ENCODE measurements around the gene PRM3.

Gene PRM3

DNA sequence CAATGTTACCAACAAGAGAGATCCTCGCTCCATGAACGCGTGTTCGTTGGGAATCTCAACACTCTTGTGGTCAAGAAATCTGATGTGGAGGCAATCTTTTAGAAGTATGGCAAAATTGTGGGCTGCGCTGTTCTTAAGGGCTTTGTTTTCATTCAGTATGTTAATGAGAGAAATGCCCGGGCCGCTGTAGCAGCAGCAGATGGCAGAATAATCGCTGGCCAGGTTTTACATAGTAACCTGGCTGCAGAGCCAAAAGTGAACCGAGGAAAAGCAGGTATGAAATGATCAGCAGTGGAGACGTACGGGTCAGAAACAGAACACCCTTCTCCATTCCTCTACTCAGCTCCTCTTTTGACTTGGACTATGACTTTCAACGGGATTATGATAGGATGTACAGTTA, 30.8 kb downstream of the PRM3 start:
- no peak for DNase-seq

DNA sequence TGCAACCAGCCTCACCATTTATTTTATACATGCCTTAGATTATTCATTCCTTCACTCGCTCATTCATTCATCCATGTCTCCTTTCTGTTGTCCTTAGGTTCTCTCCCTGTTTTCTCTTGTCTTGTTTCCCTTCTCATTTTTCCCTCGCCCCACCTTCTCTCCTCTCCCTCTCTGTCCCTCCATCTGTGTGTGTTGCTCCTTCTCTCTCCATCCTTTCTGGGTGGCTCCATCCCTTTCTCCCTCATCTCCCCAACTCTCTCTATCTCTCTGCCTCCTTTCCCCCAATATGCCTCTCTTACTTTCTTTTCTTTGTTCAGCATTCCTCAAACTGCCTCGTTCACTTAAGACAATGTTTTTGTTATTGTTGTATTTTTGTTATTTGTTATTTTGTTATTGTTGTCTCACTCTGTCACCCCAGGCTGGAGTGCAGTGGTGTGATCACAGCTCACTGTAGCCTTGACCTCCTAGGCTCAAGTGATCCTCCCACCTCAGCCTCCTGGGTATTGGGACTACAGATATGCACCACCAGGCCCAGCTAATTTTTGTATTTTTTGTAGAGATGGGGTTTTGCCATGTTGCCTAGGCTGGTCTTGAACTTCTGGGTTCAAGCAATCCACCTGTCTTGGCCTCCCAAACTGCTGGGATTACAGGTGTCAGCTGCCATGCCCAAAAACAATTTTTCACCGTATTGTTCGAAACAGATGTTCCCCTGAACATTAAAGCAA, 31.8 kb downstream of the PRM3 start:
- DNase-seq: no peak

DNA sequence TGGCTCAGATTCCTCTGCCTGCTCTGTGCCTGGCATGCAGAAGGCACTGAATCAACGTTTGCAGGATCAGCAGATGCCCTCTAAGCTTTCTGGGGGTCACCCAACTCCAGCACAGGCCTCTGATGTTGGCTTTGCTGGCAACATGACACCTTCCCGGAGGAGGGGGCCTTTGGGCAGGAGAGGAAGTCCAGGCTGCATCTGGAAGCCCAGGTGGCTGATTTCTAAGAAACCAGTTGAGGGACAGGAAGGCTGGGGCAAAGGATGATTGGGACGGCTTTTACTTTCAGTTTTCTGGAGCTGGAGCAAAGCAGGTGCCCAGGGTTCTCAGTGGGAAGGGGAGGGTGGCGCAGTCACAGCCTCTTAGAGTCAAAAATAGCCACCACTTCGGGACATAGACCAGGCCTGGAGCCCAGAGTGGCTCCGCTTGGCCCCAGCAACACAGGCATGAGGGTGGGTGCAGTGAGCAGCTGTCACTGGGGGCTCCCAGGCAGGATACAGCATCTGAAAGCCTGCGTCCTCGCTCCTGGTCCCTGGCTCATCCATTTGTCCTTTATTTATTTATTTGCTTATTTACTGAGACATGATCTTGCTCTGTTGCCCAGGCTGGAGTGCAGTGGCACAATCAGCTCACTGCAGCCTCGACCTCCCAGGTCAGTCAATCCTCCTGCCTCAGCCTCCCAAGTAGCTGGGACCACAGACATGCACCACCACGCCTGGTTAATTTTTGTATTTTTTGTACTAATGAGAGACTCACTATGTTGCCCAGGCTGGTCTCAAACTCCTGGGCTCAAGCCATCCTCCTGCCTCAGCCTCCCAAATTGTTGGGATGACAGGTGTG, 32.6 kb downstream of the PRM3 start:
- no peak for DNase-seq

DNA sequence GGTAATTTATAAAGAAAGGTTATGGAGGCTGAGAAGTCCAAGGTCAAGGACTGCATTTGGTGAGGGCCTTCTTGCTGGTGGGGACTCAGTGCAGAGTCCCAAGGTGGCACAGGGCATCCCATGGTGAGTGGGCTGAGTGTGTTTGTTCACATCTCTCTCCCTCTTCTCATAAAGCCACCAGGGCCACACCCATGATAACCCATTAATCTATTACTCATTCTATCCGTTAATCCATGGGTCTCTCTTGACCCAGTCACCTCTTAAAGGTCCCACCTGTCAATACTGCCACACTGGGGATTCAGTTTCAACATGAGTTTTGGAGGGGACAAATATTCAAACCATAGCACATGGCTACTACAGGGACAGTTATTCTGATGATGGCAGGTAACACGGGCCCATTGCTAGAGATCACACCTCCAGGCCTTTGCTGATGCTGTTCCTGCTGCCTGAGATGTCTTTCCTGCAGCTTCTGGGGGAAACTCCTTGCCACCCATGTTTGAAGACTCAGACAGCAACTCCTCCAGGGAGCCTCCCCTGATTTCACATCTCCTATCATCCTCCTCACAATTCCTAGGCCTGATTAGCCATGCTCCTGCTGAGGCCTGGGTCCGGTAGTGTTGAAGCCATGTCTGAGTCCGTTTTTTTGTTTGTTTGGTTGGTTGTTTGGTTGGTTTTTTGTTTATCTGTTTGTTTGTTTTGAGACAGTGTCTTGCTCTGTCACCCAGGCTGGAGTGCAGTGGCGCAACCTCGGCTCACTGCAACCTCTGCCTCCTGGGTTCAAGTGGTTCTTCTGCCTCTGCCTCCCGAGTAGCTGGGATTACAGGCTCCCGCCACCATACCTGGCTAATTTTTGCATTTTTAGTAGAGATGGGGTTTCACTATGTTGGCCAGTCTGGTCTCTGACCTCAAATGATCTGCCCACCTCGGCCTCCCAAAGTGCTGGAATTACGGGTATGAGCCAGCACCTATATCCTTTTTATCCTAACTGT, 33.5 kb downstream of the PRM3 start:
- no peak for DNase-seq

DNA sequence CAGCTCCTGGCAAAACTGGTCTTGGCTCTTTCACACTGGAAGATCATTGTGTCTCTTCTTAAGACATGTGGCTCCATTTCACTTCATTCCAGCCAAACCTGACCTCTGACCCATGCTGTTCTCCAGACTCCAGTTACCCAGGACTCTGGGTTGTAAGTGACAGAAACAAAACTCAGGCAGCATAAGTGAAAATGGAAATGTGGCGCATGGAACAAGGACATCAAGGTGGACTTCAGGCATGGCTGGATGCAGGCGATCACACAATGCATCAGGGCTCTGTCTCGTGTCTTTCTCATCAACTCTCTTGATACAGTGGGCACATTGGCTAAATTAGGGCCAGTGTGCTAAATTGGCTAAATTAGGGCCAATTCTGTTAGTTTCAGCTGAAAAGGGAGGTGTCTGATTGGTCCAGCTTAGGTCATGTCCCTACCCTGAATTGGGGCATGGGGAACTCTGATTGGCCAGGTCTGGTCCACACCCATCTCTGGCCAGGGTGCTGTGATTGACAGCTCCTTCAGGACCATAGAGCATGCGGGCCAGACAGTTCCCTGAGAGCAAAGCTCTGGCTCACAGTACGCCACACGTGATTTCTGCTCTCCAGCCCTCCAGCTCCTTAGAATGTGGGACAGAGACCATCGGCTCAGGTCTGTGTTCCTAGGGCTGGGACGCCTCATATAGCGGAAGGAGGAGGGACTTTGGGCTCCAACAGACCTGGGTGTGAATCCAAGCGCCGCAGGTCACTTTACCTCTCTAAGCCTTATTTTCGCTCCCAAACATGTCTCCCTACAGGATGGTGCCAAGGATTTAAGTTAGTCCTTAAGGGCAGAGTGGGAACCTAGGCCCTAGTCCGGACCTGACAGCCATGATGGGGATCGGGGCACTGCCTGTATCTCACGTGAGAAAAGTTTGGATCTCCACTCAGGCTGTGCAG, 34.9 kb downstream of the PRM3 start:
- no peak for DNase-seq

DNA sequence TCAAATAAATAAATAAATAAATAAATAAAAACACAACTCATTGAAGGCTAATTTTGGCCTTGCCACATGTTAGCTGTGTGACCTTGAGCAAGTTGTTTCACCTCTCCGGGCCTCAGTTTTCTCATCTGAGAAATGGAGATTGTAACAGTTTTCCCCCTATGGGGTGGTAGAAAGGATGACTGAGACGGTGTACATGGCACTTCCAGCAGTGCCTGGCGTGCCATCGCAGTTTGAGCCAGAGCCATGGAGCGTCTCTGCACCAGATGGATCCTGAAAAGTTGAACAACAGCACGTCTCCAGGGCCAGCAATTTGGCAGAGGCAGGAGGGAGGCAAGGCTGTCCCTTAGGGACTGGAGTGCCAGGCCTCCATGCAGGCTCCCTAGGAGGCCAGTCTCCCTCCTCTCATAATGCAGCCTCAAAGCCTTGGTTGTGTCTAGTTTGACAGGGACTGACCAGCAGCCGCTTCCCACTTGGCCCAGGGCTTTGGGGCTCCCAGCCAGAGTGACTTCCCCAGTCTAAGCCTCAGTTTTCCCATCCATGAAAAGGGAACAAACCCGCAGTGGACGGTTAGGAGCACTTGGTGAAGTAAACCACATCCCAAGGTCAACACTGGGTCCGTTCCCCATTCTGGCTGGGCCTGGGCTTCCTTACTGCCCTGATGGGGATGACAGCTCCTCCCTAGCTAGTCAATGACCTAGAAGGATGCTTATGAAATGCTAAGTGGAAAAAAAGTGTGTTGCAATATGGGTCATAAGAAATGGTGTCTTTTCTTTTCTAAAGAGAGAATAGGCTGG, 36.8 kb downstream of the PRM3 start:
- no peak for DNase-seq

DNA sequence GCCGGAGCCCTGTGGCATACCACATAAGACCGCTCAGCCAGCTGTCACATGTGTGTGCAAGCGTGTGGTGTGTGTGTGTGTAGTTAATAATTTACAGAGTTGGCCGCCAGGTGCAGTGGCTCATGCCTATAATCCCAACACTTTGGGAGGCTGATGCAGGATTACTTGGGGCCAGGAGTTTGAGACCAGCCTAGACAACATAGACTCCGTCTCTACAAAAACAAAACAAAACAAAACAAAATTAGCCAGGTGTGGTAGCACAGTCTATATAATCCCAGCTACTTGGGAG, 37.8 kb downstream of the PRM3 start:
- DNase-seq: no peak

DNA sequence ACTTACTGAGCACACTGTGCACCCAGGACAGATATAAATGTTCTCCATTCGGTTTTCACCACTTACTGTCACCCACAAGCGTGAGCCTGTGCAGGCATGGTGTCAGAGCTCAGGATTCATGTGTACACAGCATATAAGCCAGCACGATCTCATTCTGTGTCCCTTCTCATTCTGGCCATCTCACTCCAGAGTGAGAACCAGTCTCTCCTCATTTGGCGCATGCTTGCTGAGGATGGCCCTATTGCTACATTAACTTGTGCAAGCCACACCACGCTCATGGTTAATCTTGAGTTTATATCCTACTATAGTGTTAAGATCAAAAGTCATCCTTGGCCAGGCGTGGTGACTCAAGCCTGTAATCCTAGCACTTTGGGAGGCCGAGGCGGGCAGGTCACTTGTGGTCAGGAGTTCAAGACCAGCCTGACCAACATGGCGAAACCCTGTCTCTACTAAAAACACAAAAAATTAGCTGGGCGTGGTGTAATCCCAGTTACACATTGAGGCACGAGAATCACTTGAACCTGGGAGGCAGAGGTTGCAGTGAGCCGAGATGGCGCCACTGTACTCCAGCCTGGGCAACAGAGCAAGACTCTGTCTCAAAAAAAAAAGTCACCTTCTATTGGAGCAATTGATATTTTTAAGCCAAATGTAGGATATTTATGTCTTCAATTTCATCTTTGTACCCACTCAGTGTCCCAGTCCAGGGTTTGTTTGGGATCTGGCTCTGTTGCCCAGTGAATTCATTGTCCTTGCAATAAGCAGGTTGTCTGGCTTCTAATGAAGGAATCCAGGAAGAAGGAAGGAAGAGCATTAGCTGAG, 38.3 kb downstream of the PRM3 start:
- no peak for DNase-seq

DNA sequence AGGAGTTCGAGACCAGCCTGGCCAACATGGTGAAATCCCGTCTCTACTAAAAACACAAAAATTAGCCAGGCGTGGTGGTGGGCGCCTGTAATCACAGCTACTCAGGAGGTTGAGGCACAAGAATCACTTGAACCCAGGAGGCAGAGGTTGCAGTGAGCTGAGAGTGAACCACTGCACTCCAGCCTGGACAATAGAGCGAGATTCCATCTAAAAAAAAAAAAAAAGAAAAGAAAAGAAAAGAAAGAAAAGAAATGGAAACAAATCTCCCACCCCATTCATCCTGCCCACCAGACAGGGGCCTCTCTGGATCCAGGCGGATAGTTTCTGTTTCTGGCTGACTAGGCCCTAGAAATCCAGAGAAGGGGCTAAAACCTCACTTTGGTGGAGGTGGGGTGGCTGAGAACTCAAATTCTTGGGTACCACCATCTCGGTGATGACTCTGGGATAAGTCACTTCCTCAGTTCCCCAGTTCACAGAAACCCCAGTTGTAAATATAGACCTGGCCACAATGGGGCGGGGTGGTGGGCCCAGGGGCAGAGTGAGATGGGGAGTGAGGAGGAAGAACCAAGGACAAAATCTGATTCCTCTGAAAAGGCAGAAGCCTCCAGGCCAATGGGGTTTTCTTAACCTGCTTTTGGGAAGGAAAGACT, 39.6 kb downstream of the PRM3 start:
- DNase-seq: no peak

DNA sequence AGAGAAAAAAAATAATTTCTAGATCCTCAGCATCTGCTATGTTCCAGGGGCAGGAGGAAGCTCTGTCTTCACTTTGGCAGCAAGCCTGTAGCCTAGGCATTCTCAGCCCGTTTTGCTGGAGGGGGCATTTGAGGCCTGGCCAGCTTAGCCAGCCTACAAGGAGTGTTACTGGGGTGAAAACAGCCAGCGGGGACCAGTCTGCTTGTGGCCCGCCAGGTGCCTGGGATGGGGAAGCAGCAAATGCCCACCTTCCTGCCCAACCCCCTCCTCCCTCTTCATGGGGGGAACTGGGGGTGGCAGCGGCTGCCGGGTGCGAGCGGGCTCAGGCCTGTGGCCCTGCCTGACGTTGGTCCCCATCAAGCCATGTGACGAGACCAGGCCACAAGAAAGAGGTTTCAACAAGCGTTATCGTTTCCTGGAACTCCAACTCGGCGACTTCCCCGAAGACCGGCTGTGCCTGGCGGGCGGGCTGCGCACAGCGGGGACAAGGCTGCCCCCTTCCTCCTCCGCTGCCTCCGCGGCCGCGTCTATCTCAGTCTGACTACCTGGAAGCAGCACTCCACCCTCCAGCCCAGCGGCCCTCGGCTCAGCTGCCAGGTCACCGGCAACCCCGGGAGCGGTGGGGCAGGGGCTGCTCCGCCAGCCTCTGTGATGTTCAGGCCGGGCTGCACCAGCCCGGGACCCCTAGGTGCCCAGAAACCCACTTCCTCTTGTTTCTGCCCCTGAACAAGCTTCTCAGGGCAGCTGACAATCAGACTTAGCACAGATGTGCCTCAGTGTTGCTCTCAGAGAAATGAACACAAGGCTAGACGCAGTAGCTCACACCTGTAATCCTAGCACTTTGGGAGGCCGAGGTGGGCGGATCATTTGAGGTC, 40.3 kb downstream of the PRM3 start:
- DNase-seq: no peak

DNA sequence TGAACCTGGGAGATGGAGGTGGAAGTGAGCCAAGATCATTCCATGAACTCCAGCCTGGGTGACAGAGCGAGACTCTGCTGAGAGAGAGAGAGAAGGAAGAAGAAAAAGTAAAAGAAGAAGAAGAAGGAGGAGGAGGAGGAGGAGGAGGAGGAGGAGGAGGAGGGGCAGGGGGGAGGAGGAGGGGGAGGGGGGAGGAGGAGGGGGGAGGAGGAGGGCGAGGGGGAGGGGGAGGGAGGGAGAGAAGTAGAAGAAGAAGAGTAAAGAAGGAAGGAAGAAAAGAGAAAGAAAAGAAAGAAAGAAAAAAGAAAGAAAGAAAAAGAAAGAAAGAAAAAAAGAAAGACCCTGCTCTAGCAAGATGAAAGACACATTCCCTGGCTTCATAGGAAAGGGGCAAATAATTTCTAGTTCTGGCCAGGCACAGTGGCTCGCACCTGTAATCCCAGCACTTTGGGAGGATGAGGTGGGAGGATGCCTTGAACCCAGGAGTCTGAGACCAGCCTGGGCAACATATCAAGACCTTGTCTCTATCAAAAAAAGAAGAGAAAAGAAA, 41.1 kb downstream of the PRM3 start:
- DNase-seq: no peak

DNA sequence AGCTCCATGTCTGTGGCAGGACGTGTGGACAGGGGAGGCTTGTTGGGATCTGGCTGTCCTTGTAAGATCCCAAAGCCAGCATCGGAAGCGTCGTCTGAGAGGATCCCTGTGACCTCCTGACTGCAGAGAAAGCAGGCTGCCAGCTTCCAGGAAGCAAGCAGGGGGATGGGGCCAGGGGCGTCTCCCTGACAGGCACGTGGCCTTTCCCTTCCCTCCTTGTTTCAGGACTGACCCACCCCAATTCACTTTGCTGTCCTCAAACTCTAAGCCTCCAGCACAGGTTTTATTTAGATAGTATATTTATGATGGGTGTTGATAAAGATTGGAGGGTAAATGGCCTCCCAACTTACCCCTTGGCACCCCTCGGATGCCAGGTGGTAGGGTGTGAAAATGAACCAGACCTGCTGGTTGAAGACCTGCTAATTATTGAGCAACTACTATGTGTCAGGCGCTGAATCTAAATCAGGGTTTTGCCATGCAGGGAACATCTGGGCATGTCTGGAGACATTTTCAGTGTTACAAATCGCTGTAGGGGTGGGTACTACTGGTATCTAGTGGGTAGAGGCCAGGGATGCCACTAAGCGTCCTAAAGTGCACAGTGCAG, 42.0 kb downstream of the PRM3 start:
- DNase-seq: no peak

DNA sequence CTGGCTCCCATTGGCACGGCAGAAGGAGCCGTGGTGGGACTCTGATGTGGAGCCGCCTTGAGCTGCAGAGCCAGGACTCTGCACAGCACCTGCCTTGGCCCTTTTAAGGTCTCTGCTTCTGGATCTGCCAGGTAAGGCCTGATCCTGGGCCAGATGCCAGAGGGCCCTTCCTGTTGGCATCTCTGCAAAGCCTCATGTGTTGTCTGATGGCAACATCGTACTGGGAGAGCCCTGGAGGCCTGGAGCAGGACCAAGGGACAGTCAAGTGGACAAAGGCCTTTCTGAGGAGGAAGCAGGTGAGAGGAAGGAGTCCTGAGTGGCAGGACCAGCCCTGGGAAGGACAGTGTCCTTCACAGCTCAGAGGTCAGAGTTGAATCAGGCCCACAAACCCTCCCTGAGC, 43.5 kb downstream of the PRM3 start:
- no peak for DNase-seq

DNA sequence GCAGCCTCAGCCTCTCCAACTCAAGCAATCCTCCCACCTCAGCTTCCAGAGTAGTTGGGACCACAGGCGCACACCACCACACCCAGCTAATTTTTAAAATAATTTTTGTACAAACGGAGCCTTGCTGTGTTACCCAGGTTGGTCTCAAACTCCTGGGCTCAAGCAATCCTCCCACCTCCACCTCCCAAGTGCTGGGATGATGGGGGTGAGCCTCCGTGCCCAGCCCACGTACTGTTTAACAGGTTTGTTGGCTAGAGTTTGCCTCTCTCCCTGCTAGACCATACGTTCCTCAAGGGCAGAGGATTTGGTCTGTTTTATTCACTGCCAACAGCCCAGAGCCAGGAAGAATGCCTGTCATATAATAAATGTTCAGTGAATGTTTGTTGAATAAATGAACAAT, 44.0 kb downstream of the PRM3 start:
- no peak for DNase-seq

DNA sequence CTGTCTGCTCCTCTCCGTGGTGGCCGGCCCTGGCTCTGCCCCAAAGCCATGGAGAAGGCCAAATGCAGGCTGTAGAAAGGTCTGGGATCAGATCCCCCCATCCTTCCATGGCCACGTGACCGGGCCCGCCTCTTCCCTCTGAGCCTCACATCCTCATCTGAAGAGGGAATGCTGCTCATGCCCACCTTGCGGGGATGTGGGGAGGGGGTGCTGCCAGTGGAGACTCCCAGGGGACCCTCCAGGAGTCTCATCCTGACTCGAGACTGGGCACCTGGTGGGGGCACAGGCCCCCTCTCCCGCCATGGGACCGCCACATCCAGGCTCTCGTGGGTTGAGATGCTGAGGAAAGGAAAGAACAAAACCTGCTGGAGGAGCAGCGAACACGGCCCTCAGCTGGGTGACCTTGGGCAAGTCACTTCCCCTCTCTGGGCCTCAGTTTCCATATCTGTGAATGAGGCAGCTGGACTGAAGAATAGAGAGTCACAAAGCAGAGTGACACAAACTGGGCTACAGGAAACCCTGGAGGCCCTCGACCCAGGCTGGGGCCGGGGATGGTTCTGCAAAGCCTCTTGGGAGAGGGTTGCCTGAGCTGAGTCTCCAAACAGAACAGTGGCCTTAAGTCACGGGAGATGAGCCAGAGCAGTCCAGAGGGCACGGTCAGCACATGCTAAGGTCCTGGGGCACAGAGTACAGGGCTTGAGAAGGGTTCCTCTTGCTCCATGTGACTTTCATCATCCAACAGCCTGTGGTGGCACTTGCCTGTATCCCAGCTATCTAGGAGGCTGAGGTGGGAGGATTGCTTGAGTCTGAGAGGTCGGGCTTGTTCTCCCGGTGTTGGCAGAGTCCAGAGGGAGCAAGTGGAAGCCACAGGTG, 47.5 kb downstream of the PRM3 start:
- no peak for DNase-seq

DNA sequence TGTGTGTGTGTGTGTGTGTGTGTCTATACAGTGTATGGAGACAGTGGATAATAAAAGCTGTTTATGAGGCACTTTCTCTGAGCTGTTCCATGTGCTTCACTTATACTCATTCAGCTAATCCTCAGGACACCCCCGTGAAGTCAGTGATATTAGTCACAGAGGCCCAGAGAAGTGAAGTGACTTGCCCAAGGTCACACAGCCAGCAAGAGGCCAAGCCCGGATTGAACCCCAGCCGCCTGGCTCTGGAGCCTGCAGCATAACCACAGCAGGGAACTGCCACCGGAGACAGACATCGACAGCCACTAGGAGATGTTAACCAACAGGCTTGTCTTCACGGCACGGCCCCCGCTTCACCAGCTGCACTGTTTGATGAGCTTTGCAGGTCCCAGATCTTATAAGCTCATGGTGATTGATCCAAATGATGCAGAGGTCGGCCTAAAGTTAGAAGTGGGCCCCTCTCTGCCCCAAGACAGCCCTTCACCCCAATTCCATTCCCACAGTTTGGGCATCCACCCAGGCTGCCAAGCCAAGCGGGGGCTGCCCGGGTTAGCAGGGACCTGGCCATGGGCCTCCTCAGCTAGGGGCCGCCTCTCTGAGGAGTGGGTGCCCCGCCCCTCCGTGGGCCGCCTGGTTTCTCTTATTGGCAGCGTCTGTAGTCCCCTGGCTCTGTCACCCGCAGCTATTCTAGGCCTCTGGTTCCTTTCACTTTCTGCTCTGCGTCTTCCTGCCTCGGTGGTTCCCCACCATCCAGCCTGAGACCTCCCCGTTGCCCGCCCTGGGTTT, 48.3 kb downstream of the PRM3 start:
- DNase-seq: no peak
